Left lobe of liver (tissue), 2 donors: ENCODE measurements around the gene FN1. TPM values are rescaled to one million over a fixed set of nuclear protein-coding genes. Genes with fewer than 3 reads are reported as not detected.
"Not testable (repeated sequence)": the region's sequence is repeated elsewhere in the genome, so short reads cannot be mapped to it uniquely, and the experiment has no call there.

Experiments
- ATAC-seq: fragments of 200-7000 bp; cut with Tn5 transposase; one replicate; pipeline ENCODE4 v1.9.1; 2020; ENCODE audit warnings: mild to moderate bottlenecking, moderate library complexity
- DNase-seq: peaks from one replicate; pipeline ENCODE4 v3.0.0-alpha.2; 2020; ENCODE audit warnings: low spot score
- total RNA-seq: library from RNA; stranded (reverse); gene quantifications from one replicate; pipeline ENCODE4 v1.2.1, GENCODE V29; 2021
- donor health status: DM: no; HTN: no; CAD: no; lungs with moderate emphysema.
- donor health status: DM: no; HTN: yes; CAD: no.

FN1 gene
- total RNA-seq, 1 donor from 2014 or later = 1,295 TPM

- DNase-seq (no peak), ATAC-seq (no peak)
These were observed 11.8 kb downstream of the FN1 start for GRCh38 chr2:215423928-215424540.

- DNase-seq (no peak), ATAC-seq (no peak)
These were observed 12.6 kb downstream of the FN1 start for GRCh38 chr2:215423234-215423633.

- ATAC-seq (no peak), DNase-seq (no peak)
These were observed 13.2 kb downstream of the FN1 start for GRCh38 chr2:215422676-215423075.

- ATAC-seq = no peak
These were observed 13.9 kb downstream of the FN1 start for GRCh38 chr2:215421859-215422461.

GRCh38 chr2:215420471-215420935 is 15.4 kb downstream of the FN1 start:
- DNase-seq (peak; percentile 66), ATAC-seq (peak; percentile 40)

More at GRCh38 chr2:215421859-215422461, 13.9 kb downstream of the FN1 start:
- DNase-seq = no peak

GRCh38 chr2:215419769-215420470 is 15.9 kb downstream of the FN1 start:
- ATAC-seq (peak; percentile 7), DNase-seq (no peak)

- DNase-seq = no peak
- peak; percentile 16 for ATAC-seq
These were observed 16.8 kb downstream of the FN1 start for GRCh38 chr2:215419113-215419512.

- DNase-seq (peak; percentile 74), ATAC-seq (peak; percentile 62)
These were observed 17.6 kb downstream of the FN1 start for GRCh38 chr2:215418064-215418963.

GRCh38 chr2:215417400-215417951 is 18.4 kb downstream of the FN1 start:
- DNase-seq (no peak), ATAC-seq (peak; percentile 65)

- DNase-seq = no peak
These were observed 19.2 kb downstream of the FN1 start for GRCh38 chr2:215416656-215417055.

GRCh38 chr2:215415820-215416577 is 19.9 kb downstream of the FN1 start:
- DNase-seq (no peak), ATAC-seq (no peak)

More at GRCh38 chr2:215416656-215417055, 19.2 kb downstream of the FN1 start:
- ATAC-seq = no peak

- peak; percentile 11 for ATAC-seq
- DNase-seq = no peak
These were observed 20.6 kb downstream of the FN1 start for GRCh38 chr2:215415218-215415617.

GRCh38 chr2:215414674-215415073 is 21.2 kb downstream of the FN1 start:
- ATAC-seq = no peak
- no peak for DNase-seq

- no peak for ATAC-seq
- no peak for DNase-seq
These were observed 21.9 kb downstream of the FN1 start for GRCh38 chr2:215413974-215414373.

GRCh38 chr2:215413484-215413777 is 22.4 kb downstream of the FN1 start:
- no peak for ATAC-seq

GRCh38 chr2:215411941-215412743 is 23.7 kb downstream of the FN1 start:
- DNase-seq = no peak
- ATAC-seq = no peak

More at GRCh38 chr2:215413484-215413777, 22.4 kb downstream of the FN1 start:
- no peak for DNase-seq

GRCh38 chr2:215410932-215411285 is 25.0 kb downstream of the FN1 start:
- ATAC-seq = no peak
- DNase-seq = no peak

GRCh38 chr2:215410181-215410931 is 25.5 kb downstream of the FN1 start:
- DNase-seq, ATAC-seq: not testable (repeated sequence)
